Right ventricle myocardium superior (tissue), 1 donor: ENCODE results near the gene SNRPF. TPM values are rescaled to one million over a fixed set of nuclear protein-coding genes. Genes with fewer than 3 reads are reported as not detected.

ENCODE experiments used
- ATAC-seq: fragments of 200-7000 bp; cut with Tn5 transposase; one replicate; pipeline ENCODE4 v1.9.1; 2020; ENCODE audit warnings: mild to moderate bottlenecking; ENCODE audit not compliant: poor library complexity
- DNase-seq: peaks from one replicate; pipeline ENCODE4 v3.0.0-alpha.2; 2020
- intact Hi-C: fragments of 100-400 bp; cut with DNase I; formaldehyde crosslinking; loops from one replicate; pipeline ENCODE4 v1.11.2; 2022
- total RNA-seq: library from RNA; stranded (reverse); fragmentation: NEBNext Ultra II Directional; extraction: Animal tissue kit (Norgen Biotek cat#: 25700); gene quantifications from one replicate; pipeline ENCODE4 v1.2.1, GENCODE V29; 2021
- donor health status: DM: no; HTN: yes; CAD: no; lungs with severe emphysema.

The SNRPF gene
- total RNA-seq, 1 donor from 2014 or later = 9.3 TPM

DNA sequence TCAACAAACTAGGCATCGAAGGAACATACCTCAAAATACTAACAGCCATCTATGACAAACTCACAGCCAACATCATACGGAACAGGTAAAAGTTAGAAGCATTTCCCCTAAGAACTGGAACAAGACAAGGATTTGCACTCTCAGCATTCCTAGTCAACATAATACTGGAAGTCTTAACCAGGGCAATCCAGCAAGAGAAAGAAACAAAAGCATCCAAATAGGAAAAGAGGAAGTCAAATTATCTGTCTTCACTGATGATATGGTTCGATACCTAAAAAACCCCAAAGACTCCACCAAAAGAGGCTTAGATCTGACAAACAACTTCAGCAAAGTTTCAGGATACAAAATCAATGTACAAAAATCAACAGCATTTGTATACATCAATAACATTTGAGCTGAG, 51.1 kb downstream of the SNRPF start:
- intact Hi-C loops = no loop called here
- ATAC-seq (no peak), DNase-seq (no peak)

Other genes with a start within 250 kb of the SNRPF start
- gene NTN4, start 68.2 kb upstream of the SNRPF start, total RNA-seq = 81.5 TPM
- 0.08 TPM for gene CCDC38, start 83.7 kb downstream of the SNRPF start, total RNA-seq
- gene AMDHD1, start 84.4 kb downstream of the SNRPF start, total RNA-seq = 1.0 TPM
- 0.16 TPM for gene HAL, start 137.4 kb downstream of the SNRPF start, total RNA-seq
- 36.6 TPM for gene LTA4H, start 176.6 kb downstream of the SNRPF start, total RNA-seq